ACC112 (cell line): ENCODE results near the gene JAKMIP1.

Source experiments
- H2AFZ ChIP-seq: fragments of 200-600 bp; sonication (generic); one replicate; pipeline ENCODE4 v1.6.0; 2017; ENCODE audit warnings: antibody characterized with exemption, low read length; ENCODE audit not compliant: unreplicated experiment
- H3K27ac ChIP-seq: fragments of 200-600 bp; sonication (generic); 2 replicates; pipeline ENCODE4 v1.5.1; 2014; ENCODE audit warnings: low read depth, mild to moderate bottlenecking, antibody characterized with exemption, low read length, moderate library complexity
- H3K27me3 ChIP-seq: fragments of 200-600 bp; sonication (generic); 2 replicates; pipeline ENCODE4 v1.6.1; 2014; ENCODE audit warnings: mild to moderate bottlenecking, antibody characterized with exemption, low read length, moderate library complexity, mixed read lengths; ENCODE audit not compliant: insufficient read depth
- H3K36me3 ChIP-seq: fragments of 200-600 bp; sonication (generic); 2 replicates; pipeline ENCODE4 v1.6.1; 2016; ENCODE audit warnings: mild to moderate bottlenecking, antibody characterized with exemption, low read length, moderate library complexity, mixed read lengths; ENCODE audit not compliant: insufficient read depth
- H3K4me1 ChIP-seq: fragments of 200-600 bp; sonication (generic); one replicate; pipeline ENCODE4 v1.6.1; 2016; ENCODE audit warnings: low read length, mixed read lengths; ENCODE audit not compliant: insufficient read depth, unreplicated experiment, control insufficient read depth
- H3K4me3 ChIP-seq: fragments of 200-600 bp; sonication (generic); 2 replicates; pipeline ENCODE4 v1.5.1; 2014; ENCODE audit warnings: mild to moderate bottlenecking, low read depth, low read length
- H3K79me2 ChIP-seq: fragments of 200-600 bp; sonication (generic); one replicate; pipeline ENCODE4 v1.6.0; 2016; ENCODE audit warnings: low read length; ENCODE audit not compliant: control insufficient read depth, unreplicated experiment, insufficient read depth

JAKMIP1 gene

GRCh38 chr4:6200011-6200921 is at the start of gene JAKMIP1:
Gene JAKMIP1, minus strand, starts transcription at chr4:6200549. Its CDS starts 87,699 bp downstream, at chr4:6112850.
- Histone ChIP-seq H3K4me1 (no peaks in the 10 kb centered on the region), H3K79me2 (no peaks in the 10 kb centered on the region), H3K27ac (no peak within 1 kb of the TSS), H3K4me3 (peak within 1 kb of the TSS; percentile 77), H3K27me3 (peaks cover 84% of the 10 kb centered on the region), H3K36me3 (no peaks in the 10 kb centered on the region), H2AFZ (peak within 1 kb of the TSS; percentile 25)

GRCh38 chr4:6248394-6248793 is 48.0 kb upstream of the JAKMIP1 start:
- H3K36me3 ChIP-seq, result no peaks in the 10 kb centered on the region
- no peak overlapping the region for H3K4me3 ChIP-seq
- no peak overlapping the region for H2AFZ ChIP-seq
- no peaks in the 10 kb centered on the region for H3K4me1 ChIP-seq
- H3K27me3 ChIP-seq, result peaks cover 75% of the 10 kb centered on the region
- no peak overlapping the region for H3K27ac ChIP-seq
- H3K79me2 ChIP-seq, result no peaks in the 10 kb centered on the region

GRCh38 chr4:6246170-6246634 is 45.9 kb upstream of the JAKMIP1 start:
- Histone ChIP-seq H3K27ac (no peak overlapping the region), H2AFZ (no peak overlapping the region), H3K4me3 (no peak overlapping the region), H3K27me3 (peaks cover 88% of the 10 kb centered on the region), H3K4me1 (no peaks in the 10 kb centered on the region), H3K79me2 (no peaks in the 10 kb centered on the region), H3K36me3 (no peaks in the 10 kb centered on the region)

GRCh38 chr4:6245246-6246169 is 45.2 kb upstream of the JAKMIP1 start:
- Histone ChIP-seq H3K27me3 (peaks cover 89% of the 10 kb centered on the region), H3K27ac (no peak overlapping the region), H3K36me3 (no peaks in the 10 kb centered on the region), H3K4me1 (no peaks in the 10 kb centered on the region), H3K4me3 (no peak overlapping the region), H3K79me2 (no peaks in the 10 kb centered on the region), H2AFZ (no peak overlapping the region)

- no peaks in the 10 kb centered on the region for H3K79me2 ChIP-seq
- H3K4me3 ChIP-seq, result no peak overlapping the region
- H3K27ac ChIP-seq, result no peak overlapping the region
- no peaks in the 10 kb centered on the region for H3K4me1 ChIP-seq
- H2AFZ ChIP-seq, result no peak overlapping the region
- H3K27me3 ChIP-seq, result peaks cover 79% of the 10 kb centered on the region
- no peaks in the 10 kb centered on the region for H3K36me3 ChIP-seq
Observed at GRCh38 chr4:6242271-6243029, 42.1 kb upstream of the JAKMIP1 start.

- Histone ChIP-seq H3K4me1 (no peaks in the 10 kb centered on the region), H3K27me3 (peaks cover 78% of the 10 kb centered on the region), H3K27ac (no peak overlapping the region), H3K79me2 (no peaks in the 10 kb centered on the region), H3K4me3 (no peak overlapping the region), H3K36me3 (no peaks in the 10 kb centered on the region), H2AFZ (no peak overlapping the region)
Observed at GRCh38 chr4:6241062-6241845, 40.9 kb upstream of the JAKMIP1 start.

GRCh38 chr4:6239968-6240367 is 39.6 kb upstream of the JAKMIP1 start:
- Histone ChIP-seq H3K27me3 (peaks cover 78% of the 10 kb centered on the region), H2AFZ (no peak overlapping the region), H3K36me3 (no peaks in the 10 kb centered on the region), H3K4me3 (no peak overlapping the region), H3K79me2 (no peaks in the 10 kb centered on the region), H3K4me1 (no peaks in the 10 kb centered on the region), H3K27ac (no peak overlapping the region)

- Histone ChIP-seq H3K4me3 (no peak overlapping the region), H3K4me1 (no peaks in the 10 kb centered on the region), H3K27me3 (peaks cover 78% of the 10 kb centered on the region), H3K79me2 (no peaks in the 10 kb centered on the region), H3K36me3 (no peaks in the 10 kb centered on the region), H2AFZ (no peak overlapping the region), H3K27ac (no peak overlapping the region)
Observed at GRCh38 chr4:6239486-6239885, 39.1 kb upstream of the JAKMIP1 start.

GRCh38 chr4:6236816-6237390 is 36.6 kb upstream of the JAKMIP1 start:
- Histone ChIP-seq H2AFZ (no peak overlapping the region), H3K79me2 (no peaks in the 10 kb centered on the region), H3K4me1 (no peaks in the 10 kb centered on the region), H3K36me3 (no peaks in the 10 kb centered on the region), H3K27me3 (peaks cover 72% of the 10 kb centered on the region), H3K27ac (no peak overlapping the region), H3K4me3 (no peak overlapping the region)
